Measurements from ENCODE around the gene FUS. TPM values are rescaled to one million over a fixed set of nuclear protein-coding genes. Genes with fewer than 3 reads are reported as not detected.
"Not testable (repeated sequence)": the region's sequence is repeated elsewhere in the genome, so short reads cannot be mapped to it uniquely, and the experiment has no call there.

FUS gene
- total RNA-seq, 1 experiment from 2014 or later, result 770 TPM

- not testable (repeated sequence) for ATAC-seq, H3K27ac Mint-ChIP-seq, H3K4me3 Mint-ChIP-seq
Observed at GRCh38 chr16:31150976-31151375, 29.0 kb upstream of the FUS start.

GRCh38 chr16:31157136-31157535, 22.8 kb upstream of the FUS start:
- no peaks in the 10 kb centered on the region for H3K9me3 Mint-ChIP-seq
- TF ChIP-seq USF1 (CRISPR knock-in tag; IDR thresholded peaks at IDR 0.05), result no peak
- no peak for TF ChIP-seq ZNF416 (CRISPR knock-in tag; IDR thresholded peaks at IDR 0.05)
- no peak for TF ChIP-seq JUN (CRISPR knock-in tag; IDR thresholded peaks at IDR 0.05)
- no peak for TF ChIP-seq AFF4 (CRISPR knock-in tag; IDR thresholded peaks at IDR 0.05; ENCODE audit: borderline replicate concordance)
- no peak for TF ChIP-seq ZNF281 (CRISPR knock-in tag; IDR thresholded peaks at IDR 0.05)
- no peak for TF ChIP-seq OVOL2 (CRISPR knock-in tag; IDR thresholded peaks at IDR 0.05; ENCODE audit: borderline replicate concordance)
- TF ChIP-seq ZNF317 (CRISPR knock-in tag; IDR thresholded peaks at IDR 0.05; ENCODE audit: borderline replicate concordance, low read depth), result no peak
- no peak for TF ChIP-seq E2F1 (CRISPR knock-in tag; IDR thresholded peaks at IDR 0.05)
- TF ChIP-seq HMGA2 (CRISPR knock-in tag; IDR thresholded peaks at IDR 0.05), result no peak
- no peak for TF ChIP-seq KAT7 (CRISPR knock-in tag; IDR thresholded peaks at IDR 0.05; ENCODE audit: borderline replicate concordance)
- no peak for TF ChIP-seq CTCF (IDR thresholded peaks at IDR 0.05)
- no peak for TF ChIP-seq GABPB1 (CRISPR knock-in tag; IDR thresholded peaks at IDR 0.05)
- POLR2A ChIA-PET, result interaction anchor here (1.1 kb wide), 1 partner anchor 106 kb away, joined by 4 read pairs; no protein-coding TSS in a partner anchor
- no peak for ATAC-seq
- H3K36me3 Mint-ChIP-seq, result no peaks in the 10 kb centered on the region
- H3K4me3 Mint-ChIP-seq, result no peak overlapping the region
- H3K27ac Mint-ChIP-seq, result no peak overlapping the region
- no peaks in the 10 kb centered on the region for H3K27me3 Mint-ChIP-seq (ENCODE audit: low read depth)
- no peak for DNase-seq (ENCODE audit: low spot score)
- no peaks in the 10 kb centered on the region for H3K4me1 Mint-ChIP-seq
- CTCF ChIA-PET, result interaction anchor here (1.1 to 6.6 kb wide), 3 partner anchors 14 to 176 kb away, joined by 3 to 38 read pairs (median 6); no protein-coding TSS in a partner anchor

More at GRCh38 chr16:31150976-31151375, 29.0 kb upstream of the FUS start:
- not testable (repeated sequence) for H3K36me3 Mint-ChIP-seq; H3K9me3 Mint-ChIP-seq; DNase-seq (ENCODE audit: low spot score)
- ChIA-PET CTCF (interaction anchor here (1.4 to 2.0 kb wide), 2 partner anchors 9 kb away, joined by 4 to 7 read pairs; no protein-coding TSS in a partner anchor), POLR2A (interaction anchor here (0.7 kb wide), 1 partner anchor 109 kb away, joined by 4 read pairs; no protein-coding TSS in a partner anchor)
- peaks cover 20% of the 10 kb centered on the region for H3K4me1 Mint-ChIP-seq
- peaks cover 22% of the 10 kb centered on the region for H3K27me3 Mint-ChIP-seq (ENCODE audit: low read depth)
